ENCODE data around the gene SCAMP2. TPM values are rescaled to one million over a fixed set of nuclear protein-coding genes. Genes with fewer than 3 reads are reported as not detected.

SCAMP2 gene
- polyA plus RNA-seq, 1 donor from 2014 or later, result 157 TPM

DNA sequence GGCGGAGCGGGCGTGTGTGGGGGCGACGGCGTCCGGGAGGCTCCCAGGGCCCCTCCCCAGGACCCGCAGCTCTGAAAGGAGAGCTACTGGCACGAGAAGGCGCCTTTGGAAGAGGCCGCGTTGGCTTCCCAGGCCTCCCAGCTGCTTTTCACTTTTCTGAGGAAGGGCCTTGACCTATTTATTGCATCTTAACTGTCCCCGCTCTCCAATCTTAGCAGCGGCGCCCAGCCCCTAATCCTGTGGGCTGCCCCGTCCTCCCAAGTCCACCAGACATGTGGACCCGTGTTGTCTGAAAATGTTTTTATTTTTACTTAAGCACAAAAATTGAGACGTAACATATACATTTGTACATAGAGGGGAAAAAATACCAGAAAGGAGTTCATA lies 29.7 kb downstream of the SCAMP2 start:
- peak overlapping the region; percentile 92 to 97 (median 95) for H3K27ac Mint-ChIP-seq
- H3K36me3 Mint-ChIP-seq, result peaks cover 4% of the 10 kb centered on the region
- H3K4me3 Mint-ChIP-seq, result peak overlapping the region; percentile 73 to 94 (median 85)
- no peaks in the 10 kb centered on the region for H3K27me3 Mint-ChIP-seq
- no peaks in the 10 kb centered on the region for H3K9me3 Mint-ChIP-seq
- peaks cover 21 to 32% (median 28%) of the 10 kb centered on the region in 3 donors for H3K4me1 Mint-ChIP-seq

DNA sequence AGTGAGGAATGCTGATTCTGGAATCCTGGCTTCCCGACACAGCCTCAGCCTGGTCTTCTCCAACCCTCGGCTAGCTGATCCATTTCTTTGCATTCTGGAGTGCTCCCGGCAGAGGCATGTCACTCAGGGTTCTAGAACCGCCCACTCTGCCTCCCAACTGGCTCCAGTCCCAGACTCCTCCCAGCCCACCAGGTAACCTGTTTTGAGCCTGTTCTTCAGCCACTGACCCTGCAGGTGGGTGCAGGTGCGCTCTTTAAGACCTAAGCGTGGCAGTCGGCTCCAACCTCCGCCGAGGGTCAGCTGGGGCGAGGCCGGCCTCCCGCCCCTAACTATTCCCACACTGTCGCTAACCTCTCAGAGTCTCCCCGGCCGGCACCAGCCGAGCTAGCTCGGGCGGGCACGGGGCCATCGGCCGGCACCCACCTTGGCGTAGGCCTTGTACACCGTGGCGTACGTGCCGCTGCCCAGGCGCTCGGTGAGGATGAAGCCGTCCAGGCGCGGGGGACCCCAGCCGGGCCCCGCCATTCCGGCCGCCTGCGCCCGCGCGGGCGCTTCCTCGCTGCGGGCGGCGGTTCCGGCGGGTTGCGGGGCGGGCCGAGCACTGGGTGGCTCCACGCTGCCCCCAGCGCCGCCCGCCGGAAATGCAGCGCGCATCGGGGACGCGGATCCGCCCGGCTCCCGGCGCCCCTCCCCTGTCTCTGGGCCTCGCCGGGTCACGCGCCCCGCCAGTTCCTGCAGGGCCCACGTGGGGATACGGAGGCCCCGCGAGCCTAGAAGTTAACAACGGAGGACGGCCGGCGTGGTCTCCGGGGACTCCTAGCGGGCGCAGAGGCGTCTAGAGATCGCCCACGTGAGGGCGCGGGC lies 30.4 kb downstream of the SCAMP2 start, which contains the start of gene ULK3:
Gene ULK3 (minus strand): TSS at position 576 of the 864 bp plus-strand sequence. CDS start 51 bp downstream, at position 525.
- Mint-ChIP-seq H3K4me1 (peaks cover 21 to 32% (median 28%) of the 10 kb centered on the region in 3 donors), H3K36me3 (peaks cover 4% of the 10 kb centered on the region), H3K9me3 (no peaks in the 10 kb centered on the region), H3K4me3 (peak within 1 kb of the TSS; percentile 73 to 97 (median 94)), H3K27me3 (no peaks in the 10 kb centered on the region), H3K27ac (peak within 1 kb of the TSS; percentile 92 to 97 (median 95))

DNA sequence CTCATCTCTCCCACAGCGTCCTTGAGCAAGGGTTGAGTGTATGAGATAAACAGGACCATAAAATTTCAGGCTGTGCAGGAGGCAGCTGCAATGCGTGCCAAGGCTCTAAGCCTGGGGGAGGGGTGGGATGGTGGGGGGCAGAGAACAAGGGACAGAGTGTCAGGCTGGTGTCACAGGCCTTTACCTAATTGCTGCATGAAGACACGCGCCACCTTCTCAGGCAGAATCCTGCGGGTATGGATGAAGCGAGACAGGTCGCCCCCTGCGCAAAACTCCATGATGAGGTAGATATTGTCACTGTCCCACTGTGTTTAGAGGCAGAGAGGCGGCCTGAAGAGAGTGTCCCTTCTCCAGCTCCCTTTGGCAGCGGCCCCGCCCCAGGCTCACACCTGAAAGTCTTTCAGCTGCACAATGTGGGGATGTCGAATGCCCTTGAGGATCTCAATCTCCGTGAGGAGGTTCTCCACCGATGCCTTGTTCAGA lies 31.2 kb downstream of the SCAMP2 start:
- Mint-ChIP-seq H3K4me3 (peak overlapping the region; percentile 73 to 97 (median 94)), H3K27me3 (no peaks in the 10 kb centered on the region), H3K36me3 (peaks cover 4% of the 10 kb centered on the region), H3K4me1 (peaks cover 21 to 32% (median 28%) of the 10 kb centered on the region in 3 donors), H3K27ac (peak overlapping the region in 2 of 3 donors; percentile 16 to 97), H3K9me3 (no peaks in the 10 kb centered on the region)

DNA sequence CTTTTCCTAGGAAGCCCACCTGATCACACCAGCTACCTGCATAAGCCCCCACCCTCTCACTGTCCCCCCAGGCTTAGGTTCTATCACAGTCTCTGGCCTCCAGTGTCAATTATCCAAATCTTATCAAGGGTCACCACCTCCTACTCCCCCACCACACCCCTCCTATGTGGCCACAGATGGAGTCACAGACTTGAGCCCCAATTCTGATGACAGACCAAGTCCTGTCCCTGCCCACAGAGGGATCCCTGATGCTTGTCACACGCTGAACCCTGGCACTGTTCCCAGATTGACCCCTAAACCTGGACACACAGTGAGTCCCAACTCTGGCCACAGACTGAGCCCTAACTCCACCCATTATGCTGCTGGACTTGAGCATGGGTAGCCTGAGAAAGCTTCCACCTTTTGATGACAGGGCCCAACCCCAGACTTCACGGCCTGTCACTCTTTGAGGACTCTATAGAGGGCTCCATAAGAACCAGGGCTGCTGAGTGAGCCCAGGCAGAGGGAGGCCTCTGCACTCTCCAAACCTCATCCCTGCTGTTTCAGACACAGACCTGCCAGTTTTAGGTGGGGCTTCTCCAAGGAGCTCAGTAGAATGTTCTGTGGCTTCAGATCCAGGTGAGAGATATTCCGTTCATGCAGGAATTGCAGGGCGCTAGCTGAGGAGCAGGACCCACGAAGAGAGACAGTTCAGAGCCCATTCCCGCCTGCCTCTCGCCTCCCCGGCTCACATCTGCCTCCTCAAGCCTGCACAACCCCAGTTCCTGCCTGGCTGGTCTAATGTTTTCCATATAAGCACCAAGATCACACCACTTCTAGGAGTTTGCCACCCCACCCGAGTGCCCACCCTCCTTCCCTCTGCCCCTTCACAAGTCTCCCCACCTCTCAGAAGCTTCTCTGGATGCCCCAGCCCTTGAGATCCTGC lies 32.1 kb downstream of the SCAMP2 start:
- Mint-ChIP-seq H3K9me3 (no peaks in the 10 kb centered on the region), H3K4me3 (peak overlapping the region; percentile 55 to 91 (median 67)), H3K27me3 (no peaks in the 10 kb centered on the region), H3K27ac (peak overlapping the region in 2 of 3 donors; percentile 89 to 97), H3K36me3 (peaks cover 4% of the 10 kb centered on the region), H3K4me1 (peaks cover 21 to 32% (median 26%) of the 10 kb centered on the region in 3 donors)

DNA sequence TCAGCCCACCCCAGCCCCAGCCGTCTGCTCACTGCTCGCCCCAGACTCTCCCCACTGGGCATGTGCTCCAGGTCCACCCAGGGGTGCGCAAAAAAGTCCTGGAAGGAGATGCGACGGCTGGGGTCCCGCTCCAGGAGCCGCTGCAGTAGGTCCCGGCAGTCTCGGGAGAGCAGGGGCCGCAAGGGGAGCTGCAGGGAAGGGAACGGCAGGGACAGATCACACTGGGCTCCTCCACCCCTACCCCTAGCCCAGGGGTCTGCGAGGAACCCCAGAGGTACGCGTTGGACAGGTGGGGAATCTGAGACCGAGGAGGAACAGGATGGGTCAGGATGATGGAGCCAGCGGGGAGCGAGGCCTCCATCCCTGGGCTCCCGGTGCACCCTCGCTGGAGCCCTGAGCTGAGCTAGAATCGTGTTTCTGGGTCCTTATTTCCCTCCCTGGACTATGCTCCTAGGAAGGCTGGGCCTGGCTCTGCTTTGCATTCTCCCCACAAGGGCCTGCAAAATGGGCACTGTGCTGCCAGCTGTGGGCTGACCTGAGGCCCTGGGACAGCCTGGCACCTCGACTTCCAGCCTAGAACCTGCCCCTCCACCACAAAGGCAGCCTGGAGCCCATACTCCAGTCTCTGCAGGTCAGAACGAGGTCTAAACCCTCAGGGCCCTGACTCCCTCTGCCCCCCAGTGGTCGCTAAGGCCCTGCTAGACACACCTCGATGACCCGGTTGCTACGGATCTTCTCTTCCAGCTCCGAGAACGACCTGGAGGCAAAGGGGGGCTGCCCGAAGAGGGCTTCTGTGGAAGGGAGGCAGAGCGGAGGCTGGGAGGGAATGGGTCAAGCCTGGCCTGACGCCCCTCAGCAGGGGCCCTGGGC lies 33.4 kb downstream of the SCAMP2 start:
- Mint-ChIP-seq H3K36me3 (peaks cover 4% of the 10 kb centered on the region), H3K27ac (peak overlapping the region in 1 of 3 donors; percentile 97), H3K4me1 (peaks cover 16 to 22% (median 19%) of the 10 kb centered on the region in 3 donors), H3K27me3 (no peaks in the 10 kb centered on the region), H3K9me3 (no peaks in the 10 kb centered on the region), H3K4me3 (peak overlapping the region in 2 of 4 donors; percentile 28 to 73)

DNA sequence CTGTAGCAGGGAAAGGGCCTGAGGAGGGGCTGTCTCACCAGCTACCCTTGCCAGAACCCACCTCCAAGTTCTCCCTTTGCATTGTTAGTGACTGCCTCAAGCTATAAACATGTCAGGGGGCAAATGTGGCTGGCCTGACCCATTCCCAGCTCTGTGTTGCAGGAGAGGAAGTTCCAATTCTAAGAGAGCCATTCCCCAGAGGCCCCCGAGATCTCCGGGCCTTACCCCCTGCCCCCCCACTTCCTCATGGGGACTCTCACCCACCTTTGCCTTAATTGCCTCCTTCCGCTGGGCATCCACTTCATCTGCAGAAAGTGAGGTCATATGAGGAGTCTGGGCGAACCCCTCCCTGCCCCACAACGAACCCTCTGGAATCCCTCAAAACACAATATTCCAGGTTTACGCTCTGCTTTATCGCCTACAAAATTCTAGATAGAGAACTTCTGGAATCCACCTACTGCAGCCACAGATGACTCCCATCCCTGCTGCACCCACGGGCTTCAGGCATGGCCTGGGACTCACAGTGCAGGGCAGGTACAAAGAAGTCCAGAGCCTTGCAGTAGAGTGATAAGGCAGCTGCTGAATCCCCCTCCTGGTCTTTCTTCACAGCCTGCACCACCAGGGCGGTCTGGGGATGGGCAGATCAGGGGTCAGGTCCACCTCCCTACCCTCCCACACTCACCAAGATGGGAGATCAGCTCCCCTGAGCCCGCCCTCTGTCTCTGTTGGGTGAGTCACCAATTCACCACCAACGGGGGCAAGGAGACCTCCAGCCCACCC lies 34.2 kb downstream of the SCAMP2 start:
- Mint-ChIP-seq H3K4me1 (peaks cover 11 to 18% (median 13%) of the 10 kb centered on the region in 3 donors), H3K4me3 (no peak overlapping the region), H3K27ac (peak overlapping the region in 1 of 3 donors; percentile 62), H3K27me3 (no peaks in the 10 kb centered on the region), H3K36me3 (peaks cover 4% of the 10 kb centered on the region), H3K9me3 (no peaks in the 10 kb centered on the region)

DNA sequence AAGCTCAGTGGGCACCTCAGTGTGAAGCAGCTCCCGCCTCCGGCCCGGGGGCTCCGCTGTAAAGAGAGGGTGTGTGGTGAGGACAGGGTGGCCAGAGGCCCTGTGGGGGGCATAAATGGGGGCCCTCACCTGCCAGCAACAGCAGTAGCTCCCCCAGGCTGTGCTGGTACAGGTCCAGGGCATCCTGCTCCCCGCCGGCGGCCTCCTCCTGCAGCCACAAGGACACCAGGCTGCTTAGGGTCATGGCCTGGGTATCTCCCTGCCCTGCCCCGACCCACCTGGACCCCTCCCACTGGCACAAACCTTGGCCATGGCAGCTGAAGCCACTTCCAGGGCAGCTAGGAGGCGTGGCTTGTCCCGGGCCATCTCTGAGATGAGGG lies 35.0 kb downstream of the SCAMP2 start:
- no peak overlapping the region for H3K4me3 Mint-ChIP-seq
- peaks cover 4% of the 10 kb centered on the region for H3K36me3 Mint-ChIP-seq
- no peaks in the 10 kb centered on the region for H3K9me3 Mint-ChIP-seq
- no peak overlapping the region for H3K27ac Mint-ChIP-seq
- H3K4me1 Mint-ChIP-seq, result peaks cover 4 to 15% (median 11%) of the 10 kb centered on the region in 3 donors
- H3K27me3 Mint-ChIP-seq, result no peaks in the 10 kb centered on the region

DNA sequence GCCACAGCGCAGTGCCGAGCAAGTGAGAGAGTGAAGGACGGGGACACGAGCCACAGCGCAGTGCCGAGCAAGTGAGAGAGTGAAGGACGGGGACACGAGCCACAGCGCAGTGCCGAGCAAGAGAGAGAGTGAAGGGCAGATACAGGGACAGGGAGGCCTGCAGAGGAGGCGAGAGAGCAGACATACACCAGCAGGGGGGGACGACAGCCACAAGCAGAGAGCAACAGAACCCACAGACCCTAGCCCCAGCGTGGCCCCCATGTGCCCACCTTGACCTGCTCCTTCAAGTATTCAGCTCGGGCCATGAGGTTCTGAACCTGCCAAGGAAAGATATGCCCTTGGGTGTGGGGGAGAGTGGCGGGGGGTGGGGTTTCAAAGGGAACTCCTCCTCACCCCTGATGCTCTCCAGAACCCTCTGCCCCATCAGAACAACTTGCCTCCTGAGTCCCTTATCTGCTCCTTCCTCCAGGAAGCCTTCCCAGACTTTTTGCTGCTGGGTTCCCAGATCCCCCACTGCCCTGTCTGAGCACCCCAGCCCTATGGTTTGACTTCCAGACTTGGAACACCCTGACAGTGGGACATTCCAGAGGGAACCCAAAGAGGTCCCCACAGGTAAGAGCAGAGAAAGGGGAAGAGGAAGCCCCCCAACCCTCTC lies 35.6 kb downstream of the SCAMP2 start:
- Mint-ChIP-seq H3K27me3 (no peaks in the 10 kb centered on the region), H3K9me3 (no peaks in the 10 kb centered on the region), H3K36me3 (peaks cover 4% of the 10 kb centered on the region), H3K27ac (no peak overlapping the region), H3K4me3 (no peak overlapping the region), H3K4me1 (peaks cover 4 to 14% (median 13%) of the 10 kb centered on the region in 3 donors)

DNA sequence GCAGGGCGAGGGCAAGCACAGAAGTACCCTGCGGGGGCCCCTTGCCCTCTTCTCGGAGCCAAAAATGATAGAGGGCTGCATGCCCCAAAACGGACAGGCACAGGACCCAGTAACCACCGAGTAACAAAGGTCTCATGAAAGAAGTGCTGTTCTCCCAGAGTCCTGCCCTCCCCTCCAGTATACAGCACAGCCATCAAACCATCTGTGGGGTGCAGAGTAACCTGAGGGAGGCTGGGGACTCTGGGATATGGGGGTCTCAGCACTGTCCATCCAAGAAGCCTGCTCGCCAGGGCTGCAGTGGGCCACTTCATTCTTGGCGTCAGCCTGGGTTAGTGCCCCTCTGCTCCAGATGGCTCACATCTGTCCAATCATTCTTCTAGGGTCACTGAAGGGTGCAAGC lies 36.3 kb downstream of the SCAMP2 start:
- no peak overlapping the region for H3K4me3 Mint-ChIP-seq
- H3K27ac Mint-ChIP-seq, result no peak overlapping the region
- H3K9me3 Mint-ChIP-seq, result no peaks in the 10 kb centered on the region
- peaks cover 4 to 11% (median 7%) of the 10 kb centered on the region in 3 donors for H3K4me1 Mint-ChIP-seq
- peaks cover 4% of the 10 kb centered on the region for H3K36me3 Mint-ChIP-seq
- H3K27me3 Mint-ChIP-seq, result no peaks in the 10 kb centered on the region

DNA sequence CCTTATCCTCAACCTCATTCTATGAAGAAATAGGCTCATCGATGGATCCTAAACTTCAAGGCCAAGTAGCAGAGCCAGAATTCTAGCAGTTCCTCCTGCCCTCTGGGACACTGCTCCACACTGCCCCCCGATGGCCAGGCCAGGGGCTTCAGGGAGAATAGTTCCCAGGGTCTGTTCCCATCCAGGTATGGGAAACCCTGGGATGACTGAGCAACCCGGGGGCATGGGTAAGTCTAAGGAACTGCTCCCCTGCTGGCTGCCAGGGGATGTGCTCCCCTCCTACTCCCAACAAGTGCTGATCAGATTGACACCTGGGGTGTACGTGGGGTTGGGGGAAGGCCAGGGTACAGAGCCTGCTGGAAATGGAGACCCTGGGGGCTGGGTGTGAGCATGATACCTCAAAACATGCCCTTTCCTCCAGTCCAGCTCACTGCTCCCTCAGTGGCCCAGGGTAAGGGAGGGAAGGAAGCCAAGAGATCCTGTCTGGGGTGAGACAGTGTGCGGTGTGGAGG lies 37.8 kb downstream of the SCAMP2 start:
- Mint-ChIP-seq H3K9me3 (no peaks in the 10 kb centered on the region), H3K4me1 (peaks cover 2 to 6% (median 4%) of the 10 kb centered on the region in 3 donors), H3K36me3 (peaks cover 3% of the 10 kb centered on the region), H3K27ac (no peak overlapping the region), H3K4me3 (no peak overlapping the region), H3K27me3 (no peaks in the 10 kb centered on the region)

DNA sequence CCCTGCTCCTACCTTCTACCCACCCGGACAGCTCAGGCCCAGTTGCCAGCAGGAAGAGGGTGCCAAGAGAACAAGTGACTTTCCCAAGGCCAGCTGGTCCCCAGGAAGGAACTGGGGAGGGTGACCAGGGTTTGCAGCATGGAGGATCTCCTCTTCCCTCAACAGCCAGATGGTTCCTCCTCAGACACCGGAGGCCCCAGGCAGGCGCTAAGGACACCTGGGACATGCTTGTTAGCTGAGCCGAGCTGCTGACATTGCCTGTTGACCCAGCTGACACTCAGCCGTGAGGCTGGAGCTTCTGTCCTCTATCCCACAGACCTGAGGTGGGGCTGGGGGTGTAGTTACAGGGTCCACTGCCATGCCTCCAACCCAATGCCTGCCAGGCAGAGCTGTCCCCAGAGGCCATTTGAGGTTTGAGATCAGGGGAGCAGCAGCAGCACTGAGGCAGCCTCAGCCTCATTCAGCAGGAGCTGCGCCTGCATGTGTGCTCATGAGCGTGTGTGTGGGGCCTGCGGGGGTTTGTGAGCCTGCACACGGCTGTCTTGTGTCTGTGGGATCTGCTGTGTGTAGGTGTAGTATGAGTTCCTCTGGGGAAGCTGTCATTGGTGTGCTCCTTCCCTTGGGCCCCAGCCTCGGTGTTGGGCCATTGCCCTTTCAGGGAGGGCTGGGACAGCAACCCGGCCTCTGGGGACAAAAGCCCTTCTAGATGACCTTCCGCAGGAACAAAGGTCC lies 39.6 kb downstream of the SCAMP2 start:
- H3K27ac Mint-ChIP-seq, result no peak overlapping the region

DNA sequence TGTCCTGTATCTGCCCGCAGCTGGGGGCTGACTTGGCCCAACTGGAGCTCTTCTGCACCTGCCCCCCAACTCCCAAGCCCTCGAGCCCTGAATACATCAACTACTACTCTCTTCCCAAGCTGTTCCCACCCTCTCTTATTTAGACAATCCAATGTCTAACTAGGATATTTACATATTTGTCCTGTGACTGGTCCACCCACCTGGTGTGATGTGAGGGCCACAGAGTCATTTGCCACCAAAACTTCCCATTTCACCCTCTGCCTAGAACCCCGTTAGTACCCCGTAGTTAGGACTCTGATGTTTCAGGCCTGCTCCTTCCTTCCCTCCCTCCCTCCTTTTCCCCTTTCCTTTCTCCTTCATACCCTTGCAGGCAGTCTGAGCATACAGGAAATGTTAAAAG lies 40.3 kb downstream of the SCAMP2 start:
- H3K4me3 Mint-ChIP-seq, result no peak overlapping the region
- peaks cover 0 to 6% (median 4%) of the 10 kb centered on the region in 3 donors for H3K4me1 Mint-ChIP-seq
- peaks cover 6% of the 10 kb centered on the region for H3K27me3 Mint-ChIP-seq
- H3K36me3 Mint-ChIP-seq, result no peaks in the 10 kb centered on the region
- peak overlapping the region in 1 of 3 donors; percentile 12 for H3K27ac Mint-ChIP-seq
- H3K9me3 Mint-ChIP-seq, result no peaks in the 10 kb centered on the region

More for the DNA sequence above, 39.6 kb downstream of the SCAMP2 start:
- no peaks in the 10 kb centered on the region for H3K9me3 Mint-ChIP-seq
- peaks cover 3% of the 10 kb centered on the region for H3K27me3 Mint-ChIP-seq
- H3K36me3 Mint-ChIP-seq, result no peaks in the 10 kb centered on the region
- H3K4me3 Mint-ChIP-seq, result no peak overlapping the region
- peaks cover 0 to 6% (median 4%) of the 10 kb centered on the region in 3 donors for H3K4me1 Mint-ChIP-seq

Data from IgD-negative memory B cell (primary cell).